GM12891 (cell line): ENCODE results near the gene YIPF4.

Experiments used
- PAX5 ChIP-seq: IDR thresholded peaks from 2 replicates; pipeline ENCODE4 v1.6.1; 2011; ENCODE audit warnings: low read length, moderate library complexity, mild to moderate bottlenecking; ENCODE audit not compliant: insufficient read depth, severe bottlenecking
- POLR2A ChIP-seq: IDR thresholded peaks from 2 replicates; pipeline ENCODE4 v1.6.1; 2011; ENCODE audit warnings: low read depth, low read length, control low read depth
- POLR2AphosphoS5 ChIP-seq: IDR thresholded peaks from 2 replicates; pipeline ENCODE4 v1.6.1; 2011; ENCODE audit warnings: low read depth, low read length, control low read depth
- SPI1 ChIP-seq: IDR thresholded peaks from 2 replicates; pipeline ENCODE4 v1.6.1; 2011; ENCODE audit warnings: low read depth, low read length, control low read depth
- TAF1 ChIP-seq: IDR thresholded peaks from 2 replicates; pipeline ENCODE4 v1.6.1; 2011; ENCODE audit warnings: low read depth, low read length, control low read depth

DNA sequence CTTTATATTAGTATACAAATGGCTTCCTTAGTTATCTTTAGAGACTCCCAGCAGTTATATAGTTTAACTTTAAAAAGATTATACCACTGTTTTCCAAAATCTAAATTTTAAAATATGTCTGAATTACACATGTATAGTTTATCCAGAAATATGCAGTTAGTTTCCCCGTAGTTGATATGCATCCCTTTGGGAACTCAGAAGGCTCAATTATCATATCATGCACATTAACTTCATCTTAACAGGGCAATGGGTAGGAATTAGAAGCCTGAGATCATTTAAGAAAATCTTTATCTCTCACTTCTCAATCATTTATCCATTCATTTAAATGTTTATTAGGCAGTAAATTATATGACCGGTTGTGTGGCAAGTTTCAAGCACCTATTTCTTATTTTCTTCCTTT is 40.2 kb upstream of the YIPF4 start:
- TF ChIP-seq POLR2AphosphoS5, result no peak
- no peak for TF ChIP-seq POLR2A
- no peak for TF ChIP-seq TAF1
- TF ChIP-seq PAX5, result no peak
- TF ChIP-seq SPI1, result no peak
